HCT116 (cell line): ENCODE data around the gene POU2F3.
A peak's percentile ranks its signal among the peaks of the same experiment; 100 is the strongest.

Experiments used
- CTCF ChIP-seq, 3 experiments: fragments of 200-600 bp in 1 of 3; sonication (generic) in 1 of 3; IDR thresholded peaks in 2 of 3; conservative IDR thresholded peaks in 1 of 3; 2 replicates each; pipeline ENCODE4 v1.5.1; 2012 to 2017; ENCODE audit warnings: low read depth in 2 of 3, low read length in 2 of 3, antibody characterized with exemption in 1 of 3, borderline replicate concordance in 1 of 3, control low read depth in 1 of 3, mild to moderate bottlenecking in 1 of 3, mixed read lengths in 1 of 3, mixed run types in 1 of 3, moderate library complexity in 1 of 3; ENCODE audit not compliant: insufficient read depth in 1 of 3
- EZH2phosphoT487 ChIP-seq: fragments of 200-600 bp; IDR thresholded peaks from 2 replicates; pipeline ENCODE4 v1.6.1; 2018; ENCODE audit warnings: antibody characterized with exemption, borderline replicate concordance

DNA sequence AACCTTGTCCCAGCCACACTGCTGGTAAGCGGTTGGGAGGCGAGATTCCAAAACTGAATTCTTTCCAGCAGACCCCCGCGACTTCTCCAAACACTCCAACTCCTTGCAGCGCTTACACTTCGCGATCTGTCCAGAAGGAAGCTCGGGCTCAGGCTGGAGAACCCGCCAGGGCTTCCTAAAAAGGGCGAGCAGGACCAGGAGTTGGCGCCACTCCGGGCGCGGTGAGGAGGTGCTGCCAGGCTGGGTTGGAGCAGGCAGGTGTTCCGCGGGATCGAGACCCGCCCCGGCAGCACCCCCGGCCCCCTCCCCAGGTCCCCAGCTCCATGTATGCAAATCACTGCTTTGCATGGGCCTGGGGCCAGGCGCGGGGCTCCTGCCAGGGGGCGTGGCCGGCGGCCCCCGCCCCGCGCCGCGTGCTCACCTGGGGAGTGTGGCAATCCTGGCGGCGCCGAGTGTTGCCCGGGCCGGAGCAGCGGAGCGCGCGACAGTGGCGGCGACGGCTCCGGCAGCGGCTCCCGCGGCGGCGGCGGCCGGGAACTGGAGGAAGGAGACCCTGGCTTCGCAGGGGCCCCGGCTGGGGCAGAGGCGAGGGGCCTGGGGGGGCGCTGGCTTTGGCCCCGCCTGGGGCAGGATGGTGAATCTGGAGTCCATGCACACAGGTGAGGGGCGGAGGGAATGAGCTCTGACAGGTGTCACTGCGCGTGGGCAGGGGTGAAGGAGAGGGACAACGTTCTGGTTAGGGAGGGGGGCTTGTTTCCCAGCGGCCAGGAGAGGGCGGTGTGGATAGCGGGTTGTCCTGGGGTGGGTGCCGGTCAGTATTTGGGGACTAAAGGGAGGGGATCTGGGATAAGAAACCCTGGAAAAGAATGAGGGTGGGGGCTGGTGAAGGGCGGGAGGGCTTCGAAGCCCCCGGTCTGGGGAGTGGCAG is at the start of gene POU2F3:
- TF ChIP-seq CTCF (IDR thresholded peaks at IDR 0.05 in 2 of 3, conservative IDR thresholded peaks at IDR 0.05 in 1 of 3; ENCODE audit: borderline replicate concordance in 1 of 3, insufficient read depth in 1 of 3, low read depth in 2 of 3, low read length in 2 of 3) (peak in 2 of 3 experiments; percentile 19 to 37; a peak in 3 of 6 replicates), EZH2phosphoT487 (no peak)
